ENCODE measurements around the gene MYO5B.
"Not testable (repeated sequence)": the region's sequence is repeated elsewhere in the genome, so short reads cannot be mapped to it uniquely, and the experiment has no call there.

MYO5B gene

DNA sequence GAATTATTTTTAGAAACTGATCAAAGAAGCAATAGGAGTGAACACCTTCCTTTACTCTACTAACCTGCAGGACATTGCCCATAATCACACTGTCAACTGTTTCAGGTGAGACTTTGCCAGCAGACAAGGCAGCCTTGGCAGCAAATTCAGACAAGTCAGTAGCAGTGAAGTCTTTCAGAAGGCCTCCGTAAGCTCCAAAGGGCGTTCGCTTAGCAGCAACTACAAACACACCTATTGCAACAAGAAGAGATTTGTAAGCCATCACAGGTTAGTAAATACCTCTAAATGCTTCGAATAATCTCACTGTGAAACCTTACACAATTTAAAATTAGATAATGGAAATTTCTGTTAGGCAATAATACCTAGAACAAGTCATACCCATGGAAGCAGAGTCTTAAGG, 392.3 kb downstream of the MYO5B start:
- TF ChIP-seq, protein P1, sequence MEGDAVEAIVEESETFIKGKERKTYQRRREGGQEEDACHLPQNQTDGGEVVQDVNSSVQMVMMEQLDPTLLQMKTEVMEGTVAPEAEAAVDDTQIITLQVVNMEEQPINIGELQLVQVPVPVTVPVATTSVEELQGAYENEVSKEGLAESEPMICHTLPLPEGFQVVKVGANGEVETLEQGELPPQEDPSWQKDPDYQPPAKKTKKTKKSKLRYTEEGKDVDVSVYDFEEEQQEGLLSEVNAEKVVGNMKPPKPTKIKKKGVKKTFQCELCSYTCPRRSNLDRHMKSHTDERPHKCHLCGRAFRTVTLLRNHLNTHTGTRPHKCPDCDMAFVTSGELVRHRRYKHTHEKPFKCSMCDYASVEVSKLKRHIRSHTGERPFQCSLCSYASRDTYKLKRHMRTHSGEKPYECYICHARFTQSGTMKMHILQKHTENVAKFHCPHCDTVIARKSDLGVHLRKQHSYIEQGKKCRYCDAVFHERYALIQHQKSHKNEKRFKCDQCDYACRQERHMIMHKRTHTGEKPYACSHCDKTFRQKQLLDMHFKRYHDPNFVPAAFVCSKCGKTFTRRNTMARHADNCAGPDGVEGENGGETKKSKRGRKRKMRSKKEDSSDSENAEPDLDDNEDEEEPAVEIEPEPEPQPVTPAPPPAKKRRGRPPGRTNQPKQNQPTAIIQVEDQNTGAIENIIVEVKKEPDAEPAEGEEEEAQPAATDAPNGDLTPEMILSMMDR (IDR thresholded peaks at IDR 0.05; ENCODE audit: control insufficient read depth, extremely low read depth, insufficient read depth) = no peak
- DNase-seq (ENCODE audit: low read depth) = no peak
- H3K4me3 ChIP-seq (ENCODE audit: low read depth, low read length) = no peak overlapping the region

DNA sequence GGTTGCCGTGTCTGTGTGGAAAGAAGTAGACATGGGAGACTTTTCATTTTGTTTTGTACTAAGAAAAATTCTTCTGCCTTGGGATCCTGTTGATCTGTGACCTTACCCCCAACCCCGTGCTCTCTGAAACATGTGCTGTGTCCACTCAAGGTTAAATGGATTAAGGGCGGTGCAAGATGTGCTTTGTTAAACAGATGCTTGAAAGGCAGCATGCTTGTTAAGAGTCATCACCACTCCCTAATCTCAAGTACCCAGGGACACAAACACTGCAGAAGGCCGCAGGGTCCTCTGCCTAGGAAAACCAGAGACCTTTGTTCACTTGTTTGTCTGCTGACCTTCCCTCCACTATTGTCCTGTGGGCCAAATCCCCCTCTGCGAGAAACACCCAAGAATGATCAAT, 394.5 kb downstream of the MYO5B start:
- not testable (repeated sequence) for H3K4me3 ChIP-seq (ENCODE audit: low read depth, low read length); DNase-seq (ENCODE audit: low read depth)

DNA sequence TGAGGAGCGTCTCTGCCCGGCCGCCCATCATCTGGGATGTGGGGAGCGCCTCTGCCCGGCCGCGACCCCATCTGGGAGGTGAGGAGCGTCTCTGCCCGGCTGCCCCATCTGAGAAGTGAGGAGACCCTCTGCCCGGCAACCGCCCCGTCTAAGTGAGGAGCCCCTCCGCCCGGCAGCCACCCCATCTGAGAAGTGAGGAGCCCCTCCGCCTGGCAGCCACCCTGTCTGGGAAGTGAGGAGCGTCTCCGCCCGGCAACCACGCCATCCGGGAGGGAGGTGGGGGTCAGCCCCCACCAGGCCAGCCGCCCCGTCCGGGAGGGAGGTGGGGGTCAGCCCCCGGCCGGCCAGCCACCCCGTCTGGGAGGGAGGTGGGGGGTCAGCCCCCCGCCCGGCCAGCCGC, 395.1 kb downstream of the MYO5B start:
- not testable (repeated sequence) for DNase-seq (ENCODE audit: low read depth); H3K4me3 ChIP-seq (ENCODE audit: low read depth, low read length)

DNA sequence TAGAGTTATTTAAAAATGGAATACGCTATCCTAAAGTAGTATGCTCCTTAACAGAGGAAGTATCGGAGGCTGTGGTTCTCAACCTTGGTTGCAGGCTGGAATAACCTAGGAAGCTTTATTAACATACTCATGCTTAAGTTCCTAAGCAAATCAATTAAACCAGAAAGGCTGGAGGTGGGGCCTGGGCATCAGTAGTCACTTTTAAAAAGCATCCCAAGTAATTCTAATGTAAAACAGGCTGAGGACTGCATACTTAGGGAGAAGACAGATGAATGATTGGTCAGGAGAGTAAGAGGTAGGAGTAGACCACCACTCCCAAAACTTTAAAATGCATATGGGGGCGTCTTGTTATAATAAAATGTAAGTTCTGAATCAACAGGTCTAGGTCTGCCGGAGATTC, 396.9 kb downstream of the MYO5B start:
- no peak overlapping the region for H3K4me3 ChIP-seq (ENCODE audit: low read depth, low read length)
- no peak for DNase-seq (ENCODE audit: low read depth)
- TF ChIP-seq, protein P1 (IDR thresholded peaks at IDR 0.05; ENCODE audit: control insufficient read depth, extremely low read depth, insufficient read depth) = no peak

DNA sequence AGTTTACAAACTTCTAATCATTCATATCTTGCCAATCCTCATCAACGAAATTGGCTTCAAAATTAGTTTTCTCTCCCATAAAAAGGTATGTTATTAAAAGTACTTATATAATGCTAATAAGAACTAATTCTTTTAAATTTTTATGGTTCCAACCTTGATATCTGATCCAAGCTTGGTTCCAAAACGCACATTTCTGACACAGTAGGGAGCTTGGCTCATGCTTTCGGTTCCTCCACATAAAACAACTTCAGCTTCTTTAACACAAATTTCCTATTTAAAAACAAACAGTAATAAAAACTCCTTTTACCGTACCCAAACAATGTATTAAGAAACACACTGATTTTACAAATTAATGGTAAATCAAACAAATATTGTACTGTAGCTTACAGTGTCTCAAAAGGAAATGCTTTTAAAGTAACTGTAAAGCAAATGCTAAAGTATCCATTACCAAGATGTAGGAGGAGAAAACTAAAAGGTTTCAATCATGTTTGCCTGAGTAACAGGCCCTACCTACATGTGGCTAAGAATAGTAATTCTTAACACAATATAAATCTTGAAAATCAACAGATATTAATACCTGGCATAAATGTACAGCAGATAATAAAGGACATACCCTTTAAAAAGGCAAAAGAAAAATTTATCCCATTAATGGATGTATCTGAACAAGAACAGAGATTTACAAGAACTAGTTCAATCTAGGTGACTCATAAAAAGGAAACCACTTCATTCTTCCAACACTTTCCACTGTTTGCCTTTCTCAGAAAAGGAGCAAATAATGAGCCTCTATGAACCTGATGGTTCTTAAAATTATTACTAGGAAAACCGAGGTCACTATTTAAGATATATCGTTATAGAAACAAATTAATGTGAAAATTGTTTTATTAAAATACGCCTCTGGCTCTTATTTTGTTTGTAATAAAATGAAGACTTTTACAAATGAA, 399.1 kb downstream of the MYO5B start:
- TF ChIP-seq, protein P1 (IDR thresholded peaks at IDR 0.05; ENCODE audit: control insufficient read depth, extremely low read depth, insufficient read depth) = no peak

DNA sequence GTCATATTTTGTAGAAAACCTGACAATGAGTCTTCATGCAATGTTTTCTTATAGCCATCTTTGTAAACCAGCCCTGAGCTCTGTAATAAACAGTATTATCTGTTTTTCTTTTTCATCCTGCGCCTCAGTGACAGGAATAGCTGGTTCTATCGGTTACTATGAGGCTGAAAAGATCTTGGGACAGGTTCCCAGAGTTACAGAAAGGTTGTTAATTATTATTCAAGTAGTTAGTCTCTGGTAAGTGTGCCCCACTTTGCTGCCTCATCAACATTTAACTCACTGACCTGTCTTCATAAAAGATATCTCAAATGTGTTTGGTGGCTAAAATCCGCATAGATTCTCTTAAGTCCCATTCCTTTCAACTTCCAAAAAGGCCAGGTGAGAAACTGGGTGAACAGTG, 400.2 kb downstream of the MYO5B start:
- no peak overlapping the region for H3K4me3 ChIP-seq (ENCODE audit: low read depth, low read length)
- TF ChIP-seq, protein P1 (IDR thresholded peaks at IDR 0.05; ENCODE audit: control insufficient read depth, extremely low read depth, insufficient read depth) = no peak
- DNase-seq (ENCODE audit: low read depth) = no peak

More for the DNA sequence above, 399.1 kb downstream of the MYO5B start:
- H3K4me3 ChIP-seq (ENCODE audit: low read depth, low read length) = no peak overlapping the region
- peak; percentile 47 for DNase-seq (ENCODE audit: low read depth)

DNA sequence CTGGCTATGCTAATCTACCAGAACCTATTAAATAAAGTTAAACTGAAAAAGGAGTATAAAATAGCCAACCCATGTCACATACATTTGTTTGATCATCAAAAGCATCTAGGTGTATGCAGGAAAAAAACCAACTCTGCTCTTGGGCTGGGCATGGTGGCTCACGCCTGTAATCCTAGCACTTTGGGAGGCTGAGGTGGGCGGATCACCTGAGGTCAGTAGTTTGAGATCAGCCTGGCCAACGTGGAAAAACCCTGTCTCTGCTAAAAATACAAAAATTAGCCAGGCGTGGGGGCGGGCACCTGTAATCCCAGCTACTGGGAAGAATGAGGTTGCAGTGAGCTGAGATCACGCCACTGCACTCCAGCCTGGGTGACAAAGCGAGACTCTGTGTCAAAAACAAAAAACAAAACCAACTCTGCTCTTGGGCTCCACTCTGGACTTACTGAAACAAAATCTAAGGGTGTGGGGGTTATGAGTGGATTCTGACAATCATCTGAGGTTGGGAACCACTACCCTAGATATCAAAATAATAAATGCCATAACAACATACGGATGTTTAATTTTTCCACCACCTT, 405.3 kb downstream of the MYO5B start:
- H3K4me3 ChIP-seq (ENCODE audit: low read depth, low read length) = not testable (repeated sequence)

DNA sequence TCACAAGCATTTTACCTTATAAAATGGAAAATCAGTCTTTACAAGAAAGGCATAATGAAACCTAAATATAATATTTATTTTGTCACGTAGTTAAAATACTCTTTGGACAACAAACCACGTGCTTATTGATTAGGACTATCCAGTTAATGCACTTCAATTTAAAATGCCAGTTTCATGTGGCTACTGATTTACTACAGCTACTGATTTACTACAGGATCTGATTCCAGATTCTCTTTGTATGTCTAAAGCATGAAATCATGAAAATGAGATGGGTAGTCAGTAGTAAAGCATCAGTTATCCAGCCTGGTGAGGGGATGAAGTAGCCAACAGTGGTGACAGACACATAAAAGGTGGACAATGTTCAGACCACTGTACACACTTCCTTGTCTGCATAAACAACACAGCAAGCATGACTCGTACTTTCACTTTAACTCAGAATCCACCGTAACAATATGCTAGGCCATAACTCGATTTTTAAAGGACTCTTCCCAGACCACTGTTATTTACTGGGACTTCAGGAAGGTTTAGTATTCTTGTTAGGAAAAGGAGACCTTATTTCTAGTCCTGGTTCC, 406.5 kb downstream of the MYO5B start:
- no peak overlapping the region for H3K4me3 ChIP-seq (ENCODE audit: low read depth, low read length)
- DNase-seq (ENCODE audit: low read depth) = no peak
- TF ChIP-seq, protein P1 (IDR thresholded peaks at IDR 0.05; ENCODE audit: control insufficient read depth, extremely low read depth, insufficient read depth) = no peak

More for the DNA sequence above, 405.3 kb downstream of the MYO5B start:
- DNase-seq (ENCODE audit: low read depth) = not testable (repeated sequence)
